Cardiac muscle cell (in vitro differentiated cells and primary cell): Measurements from ENCODE around the gene GRM5. TPM values are rescaled to one million over a fixed set of nuclear protein-coding genes. Genes with fewer than 3 reads are reported as not detected.
A peak's percentile ranks its signal among the peaks of the same experiment; 100 is the strongest.

ENCODE experiments used
- DNase-seq, 2 donors: peaks; one replicate each; pipeline versions ENCODE4 v3.0.0 to v3.0.0-alpha.2; 2010 to 2017; ENCODE audit warnings: low read depth in 1 of 2, low spot score in 1 of 2
- H3K27ac ChIP-seq: fragments of 200-600 bp; sonication (generic); 2 replicates; pipeline ENCODE4 v1.5.1; 2016
- H3K27me3 ChIP-seq: fragments of 200-600 bp; sonication (generic); 2 replicates; pipeline ENCODE4 v1.6.0; 2016; ENCODE audit warnings: control low read depth
- H3K36me3 ChIP-seq: fragments of 200-600 bp; sonication (generic); 2 replicates; pipeline ENCODE4 v1.5.1; 2016; ENCODE audit warnings: control low read depth
- H3K4me1 ChIP-seq: fragments of 200-600 bp; sonication (generic); 2 replicates; pipeline ENCODE4 v1.8.1; 2017; ENCODE audit warnings: low read depth, mild to moderate bottlenecking, mixed run types
- H3K4me3 ChIP-seq: fragments of 200-600 bp; sonication (generic); 2 replicates; pipeline ENCODE4 v1.5.1; 2016; ENCODE audit warnings: mild to moderate bottlenecking
- H3K9me3 ChIP-seq: fragments of 200-600 bp; sonication (generic); 2 replicates; pipeline ENCODE4 v1.5.1; 2017; ENCODE audit warnings: low read depth, mild to moderate bottlenecking, control low read depth
- polyA plus RNA-seq: library from polyadenylated mRNA; unstranded; fragments of >200 nt; fragmentation: Nextera tagmentation; extraction: Ambion mirVana; gene quantifications from 2 replicates; pipeline ENCODE4 v1.2.1, GENCODE V29; 2016
- total RNA-seq: library from RNA; depleted of rRNA; stranded (reverse); fragments of >200 nt; gene quantifications from 2 replicates; pipeline ENCODE4 v1.2.3, GENCODE V29; 2016
- TF ChIP-seq, protein P1 (sequence below): IDR thresholded peaks from 2 replicates; pipeline ENCODE4 v1.5.1; 2012; ENCODE audit warnings: low read depth, mild to moderate bottlenecking, low read length

GRM5 gene
- total and polyA plus RNA-seq, 2 experiments from 2014 or later = 0.06 TPM; not detected in 1

DNA sequence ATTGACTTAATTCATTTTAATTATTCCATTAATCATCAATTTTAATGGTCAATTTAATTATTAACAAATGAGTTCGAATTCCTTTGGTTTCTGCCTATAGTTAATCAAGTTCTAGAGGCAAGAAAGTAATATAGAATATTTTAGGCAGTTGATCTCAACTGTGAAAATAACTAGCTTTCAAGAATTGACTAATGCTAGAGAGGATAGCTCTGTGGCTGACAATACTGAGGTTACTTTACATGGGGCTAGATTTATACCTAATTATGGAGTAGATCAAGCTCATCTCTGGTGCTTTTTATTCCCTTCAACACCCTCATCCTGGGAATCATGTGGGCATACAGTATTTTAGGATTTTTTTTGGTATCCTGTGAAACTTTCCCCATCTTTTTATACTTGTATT lies 259.4 kb downstream of the GRM5 start:
- no peaks in the 10 kb centered on the region for H3K36me3 ChIP-seq
- no peak overlapping the region for H3K4me3 ChIP-seq
- no peak overlapping the region for H3K27ac ChIP-seq
- DNase-seq = no peak
- no peaks in the 10 kb centered on the region for H3K4me1 ChIP-seq
- H3K9me3 ChIP-seq = no peaks in the 10 kb centered on the region
- TF ChIP-seq, protein P1, sequence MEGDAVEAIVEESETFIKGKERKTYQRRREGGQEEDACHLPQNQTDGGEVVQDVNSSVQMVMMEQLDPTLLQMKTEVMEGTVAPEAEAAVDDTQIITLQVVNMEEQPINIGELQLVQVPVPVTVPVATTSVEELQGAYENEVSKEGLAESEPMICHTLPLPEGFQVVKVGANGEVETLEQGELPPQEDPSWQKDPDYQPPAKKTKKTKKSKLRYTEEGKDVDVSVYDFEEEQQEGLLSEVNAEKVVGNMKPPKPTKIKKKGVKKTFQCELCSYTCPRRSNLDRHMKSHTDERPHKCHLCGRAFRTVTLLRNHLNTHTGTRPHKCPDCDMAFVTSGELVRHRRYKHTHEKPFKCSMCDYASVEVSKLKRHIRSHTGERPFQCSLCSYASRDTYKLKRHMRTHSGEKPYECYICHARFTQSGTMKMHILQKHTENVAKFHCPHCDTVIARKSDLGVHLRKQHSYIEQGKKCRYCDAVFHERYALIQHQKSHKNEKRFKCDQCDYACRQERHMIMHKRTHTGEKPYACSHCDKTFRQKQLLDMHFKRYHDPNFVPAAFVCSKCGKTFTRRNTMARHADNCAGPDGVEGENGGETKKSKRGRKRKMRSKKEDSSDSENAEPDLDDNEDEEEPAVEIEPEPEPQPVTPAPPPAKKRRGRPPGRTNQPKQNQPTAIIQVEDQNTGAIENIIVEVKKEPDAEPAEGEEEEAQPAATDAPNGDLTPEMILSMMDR = no peak
- no peaks in the 10 kb centered on the region for H3K27me3 ChIP-seq

DNA sequence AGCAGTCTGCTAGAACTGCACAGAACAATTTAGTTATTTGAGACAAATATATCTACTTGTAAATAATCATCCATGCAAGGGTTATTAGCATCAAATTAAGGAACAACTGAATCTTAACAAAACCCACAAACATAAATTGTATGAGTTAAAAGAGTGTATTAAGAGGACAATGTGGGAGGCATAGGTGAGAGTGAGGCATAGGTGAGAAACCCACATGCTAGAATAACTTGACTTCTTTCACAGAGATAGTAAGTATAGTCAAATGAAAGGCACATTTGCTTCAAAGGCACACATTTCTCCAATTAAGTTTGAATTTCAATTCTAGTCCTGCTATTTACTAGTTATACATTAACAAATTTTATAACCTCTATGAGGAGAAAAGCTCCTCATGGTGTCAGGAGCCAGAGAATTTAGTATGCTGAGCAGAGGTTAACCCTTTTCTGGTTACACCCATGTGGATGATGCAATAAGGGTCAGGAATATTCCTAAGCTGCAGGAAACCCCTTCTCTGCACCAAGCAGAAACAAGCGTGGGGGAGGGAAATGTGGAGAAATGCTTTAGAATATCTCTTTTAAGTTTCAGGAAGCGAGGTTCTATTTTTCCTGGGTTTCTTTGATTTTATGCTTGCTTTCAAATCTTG lies 264.2 kb downstream of the GRM5 start:
- Histone ChIP-seq H3K27ac (no peak overlapping the region), H3K27me3 (no peaks in the 10 kb centered on the region), H3K4me3 (no peak overlapping the region), H3K4me1 (no peaks in the 10 kb centered on the region), H3K9me3 (no peaks in the 10 kb centered on the region), H3K36me3 (no peaks in the 10 kb centered on the region)
- DNase-seq = no peak
- TF ChIP-seq, protein P1 = no peak

DNA sequence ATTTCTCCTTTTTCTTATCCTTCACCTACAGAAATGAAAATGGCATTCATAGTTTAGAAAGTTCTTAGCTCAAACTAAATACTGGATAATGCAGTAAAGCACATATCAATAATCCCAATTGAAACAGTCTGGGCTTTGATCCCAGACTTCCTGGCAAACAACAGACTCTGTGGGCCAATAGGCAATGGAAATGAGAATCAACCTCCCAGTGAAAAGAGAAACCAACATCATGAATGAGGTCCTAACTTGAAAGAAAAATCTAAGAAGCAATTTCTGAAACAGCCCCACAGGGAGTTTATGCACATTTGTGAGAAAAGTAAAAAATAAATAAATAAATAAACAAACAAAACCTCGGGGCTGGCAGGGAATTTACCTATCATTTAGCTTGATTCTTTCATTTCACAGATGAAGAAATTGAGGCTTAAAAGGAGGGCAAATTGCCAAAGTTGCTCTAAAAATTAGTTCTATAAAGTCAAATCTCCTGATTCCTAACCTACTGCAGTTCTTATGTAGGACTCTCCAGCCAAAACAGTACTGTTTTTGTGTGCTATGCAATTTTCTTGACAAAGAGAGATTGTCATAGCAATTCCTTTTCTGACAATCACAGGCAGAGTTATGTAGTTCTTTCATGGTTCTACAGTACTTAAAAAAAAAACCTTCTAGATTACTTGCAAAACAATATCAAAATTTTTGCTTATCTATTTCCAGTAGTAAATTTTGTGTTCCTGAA lies 265.8 kb downstream of the GRM5 start:
- no peaks in the 10 kb centered on the region for H3K36me3 ChIP-seq
- TF ChIP-seq, protein P1 = no peak
- no peak overlapping the region for H3K27ac ChIP-seq
- H3K27me3 ChIP-seq = no peaks in the 10 kb centered on the region
- no peaks in the 10 kb centered on the region for H3K9me3 ChIP-seq
- no peaks in the 10 kb centered on the region for H3K4me1 ChIP-seq
- no peak overlapping the region for H3K4me3 ChIP-seq
- DNase-seq = no peak

DNA sequence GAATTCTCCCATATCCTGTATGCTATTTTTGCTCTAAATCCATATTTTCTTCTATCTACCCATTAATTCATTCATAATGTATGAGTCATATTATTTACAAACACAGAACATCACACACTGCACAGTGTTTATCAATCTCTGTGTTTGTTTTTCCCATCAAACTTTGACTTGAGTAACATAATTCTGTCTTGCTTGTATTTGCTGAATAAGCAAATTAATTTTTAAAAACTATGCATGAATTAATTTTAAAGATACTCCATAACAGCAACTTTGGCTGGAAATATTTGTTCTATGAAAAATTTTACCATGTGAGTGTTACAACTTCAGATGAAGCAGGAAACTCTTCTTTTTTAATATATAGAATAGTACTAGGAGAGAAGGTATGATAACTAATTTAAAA lies 275.6 kb downstream of the GRM5 start:
- no peaks in the 10 kb centered on the region for H3K27me3 ChIP-seq
- no peak overlapping the region for H3K27ac ChIP-seq
- DNase-seq = no peak
- TF ChIP-seq, protein P1 = no peak
- H3K36me3 ChIP-seq = no peaks in the 10 kb centered on the region
- no peaks in the 10 kb centered on the region for H3K9me3 ChIP-seq
- H3K4me3 ChIP-seq = no peak overlapping the region
- H3K4me1 ChIP-seq = no peaks in the 10 kb centered on the region

DNA sequence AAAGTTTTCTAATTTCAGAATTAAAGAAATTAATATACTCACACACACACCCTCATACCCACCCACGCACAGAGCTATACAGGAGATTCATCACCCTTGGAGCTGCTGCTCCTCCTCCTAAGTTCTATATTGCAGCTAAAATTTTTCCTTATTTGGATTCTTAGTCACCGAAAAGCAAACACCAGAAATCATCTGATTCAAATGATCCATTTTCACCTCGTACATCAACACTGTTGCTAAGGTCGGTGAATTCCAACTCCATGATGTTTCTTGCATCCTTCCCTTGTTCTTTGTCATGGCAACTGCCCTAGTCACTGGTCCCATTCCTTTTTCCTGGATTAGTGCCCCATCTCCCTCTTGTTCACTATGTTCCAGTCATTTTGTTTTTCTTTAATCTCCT lies 286.2 kb downstream of the GRM5 start:
- Histone ChIP-seq H3K4me3 (no peak overlapping the region), H3K4me1 (no peaks in the 10 kb centered on the region), H3K27me3 (no peaks in the 10 kb centered on the region), H3K36me3 (no peaks in the 10 kb centered on the region), H3K27ac (no peak overlapping the region), H3K9me3 (no peaks in the 10 kb centered on the region)
- peak in 1 of 2 donors; percentile 1 for DNase-seq
- TF ChIP-seq, protein P1 = no peak
